T-helper 9 cell (primary cell): Measurements from ENCODE around the gene C1S.
"Not testable (repeated sequence)": the region's sequence is repeated elsewhere in the genome, so short reads cannot be mapped to it uniquely, and the experiment has no call there.

ENCODE experiments used
- DNase-seq: peaks from one replicate; pipeline ENCODE4 v3.0.0-alpha.2; 2020
- total RNA-seq, 2 donors: gene quantifications; one replicate each; lab custom pipeline; 2026; lab: John Stamatoyannopoulos, UW

The C1S gene
- 0.72 to 1.6 reads per million in 2 donors for total RNA-seq

GRCh38 chr12:7060353-7060954, at the start of gene C1S:
Gene C1S (plus strand): TSS chr12:7060718. CDS start chr12:7061913, 1,195 bp downstream.
- DNase-seq: no peak

GRCh38 chr12:7011398-7011797, 49.1 kb upstream of the C1S start:
- DNase-seq: not testable (repeated sequence)

- no peak for DNase-seq
Measured at GRCh38 chr12:7012024-7012607, 48.4 kb upstream of the C1S start.

- DNase-seq: no peak
Measured at GRCh38 chr12:7013101-7013500, 47.4 kb upstream of the C1S start.

GRCh38 chr12:7015555-7016370, 44.8 kb upstream of the C1S start:
- DNase-seq: no peak

GRCh38 chr12:7016958-7017571, 43.5 kb upstream of the C1S start:
- DNase-seq: no peak

GRCh38 chr12:7017870-7018349, 42.6 kb upstream of the C1S start:
- DNase-seq: no peak

GRCh38 chr12:7018350-7019042, 42.0 kb upstream of the C1S start, which contains the start of gene LPCAT3:
Gene LPCAT3 (minus strand): TSS chr12:7018476. CDS start chr12:7018424, 52 bp downstream.
- peak; percentile 93 for DNase-seq

GRCh38 chr12:7019043-7019569, 41.4 kb upstream of the C1S start:
- DNase-seq: no peak

- no peak for DNase-seq
Measured at GRCh38 chr12:7021956-7022355, 38.6 kb upstream of the C1S start.

- no peak for DNase-seq
Measured at GRCh38 chr12:7023114-7023513, 37.4 kb upstream of the C1S start.

- DNase-seq: no peak
Measured at GRCh38 chr12:7026854-7027253, 33.7 kb upstream of the C1S start.

GRCh38 chr12:7031306-7031705, 29.2 kb upstream of the C1S start:
- no peak for DNase-seq

- DNase-seq: no peak
Measured at GRCh38 chr12:7032990-7033389, 27.5 kb upstream of the C1S start.

GRCh38 chr12:7034464-7034863, 26.1 kb upstream of the C1S start:
- no peak for DNase-seq

GRCh38 chr12:7035463-7035862, 25.1 kb upstream of the C1S start:
- DNase-seq: no peak

- not testable (repeated sequence) for DNase-seq
Measured at GRCh38 chr12:7037411-7037810, 23.1 kb upstream of the C1S start.

- no peak for DNase-seq
Measured at GRCh38 chr12:7038591-7038990, 21.9 kb upstream of the C1S start.

GRCh38 chr12:7039403-7039802, 21.1 kb upstream of the C1S start:
- DNase-seq: no peak

- no peak for DNase-seq
Measured at GRCh38 chr12:7042842-7043241, 17.7 kb upstream of the C1S start.

GRCh38 chr12:7045913-7046312, 14.6 kb upstream of the C1S start:
- no peak for DNase-seq

- DNase-seq: no peak
Measured at GRCh38 chr12:7046383-7047105, 14.0 kb upstream of the C1S start.
